ENCODE measurements around the gene DLGAP1.
"Not testable (repeated sequence)": the region's sequence is repeated elsewhere in the genome, so short reads cannot be mapped to it uniquely, and the experiment has no call there.

DLGAP1 gene

DNA sequence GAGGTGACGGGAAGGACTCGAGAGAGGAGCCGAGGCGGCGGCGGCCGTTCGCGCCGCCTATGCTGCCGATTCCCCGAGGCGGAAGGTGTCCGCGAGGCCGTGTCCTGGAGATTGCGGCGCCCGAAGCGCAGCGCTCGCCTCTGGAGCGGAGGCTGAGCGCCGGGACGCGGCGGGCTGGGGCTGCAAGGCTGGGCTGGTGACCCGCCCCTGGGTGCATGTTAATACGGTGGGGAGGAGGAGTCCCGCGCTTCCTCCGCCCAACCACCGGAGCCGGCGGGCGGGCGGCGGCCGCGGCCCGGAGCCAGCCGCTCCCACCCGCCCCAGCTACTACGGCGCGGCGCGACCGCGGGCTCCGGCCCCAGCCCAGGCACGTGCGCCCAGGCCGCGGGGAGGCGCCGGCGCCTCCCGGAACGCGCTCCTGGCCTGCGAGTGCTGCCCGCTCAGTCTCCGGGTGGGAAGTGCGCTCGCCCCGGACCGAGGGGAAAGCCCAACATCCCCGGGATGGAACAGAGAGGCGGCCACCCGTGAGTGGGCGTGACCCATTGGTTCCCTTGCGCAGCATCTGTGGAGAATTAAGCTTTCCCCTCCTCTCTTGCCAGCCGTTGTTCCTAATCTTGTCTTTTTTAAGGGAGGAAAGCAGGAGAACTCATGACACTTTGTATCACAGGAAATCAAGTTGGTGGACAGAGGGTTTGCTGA, at the start of gene DLGAP1:
DLGAP1 (minus strand) TSS at position 195 of the 699 bp plus-strand sequence.
- DNase-seq: no peak

DNA sequence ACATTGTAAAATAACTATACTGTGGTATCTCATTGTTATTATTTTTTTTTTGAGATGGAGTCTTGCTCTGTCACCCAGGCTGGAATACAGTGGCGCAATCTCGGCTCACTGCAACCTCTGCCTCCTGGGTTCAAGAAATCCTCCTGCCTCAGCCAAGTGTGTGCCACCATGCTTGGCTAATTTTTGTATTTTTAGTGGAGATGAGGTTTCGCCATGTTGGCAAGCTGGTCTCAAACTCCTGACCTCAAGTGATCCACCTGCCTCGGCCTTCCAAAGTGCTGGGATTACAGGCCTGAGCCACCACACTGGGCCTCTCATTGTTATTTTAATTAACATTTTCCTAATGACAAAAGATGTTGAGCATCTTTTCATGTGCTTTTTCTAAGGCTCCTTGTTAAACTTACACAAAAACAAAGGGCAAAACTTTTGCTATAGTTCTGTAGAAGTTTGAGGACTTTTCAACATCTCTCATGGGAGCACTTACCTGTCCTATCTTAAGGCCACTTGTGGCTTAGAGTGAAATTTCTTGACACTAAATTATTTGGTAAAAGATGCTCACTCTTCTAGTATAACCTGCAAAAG, 39.7 kb upstream of the DLGAP1 start:
- not testable (repeated sequence) for DNase-seq

DNA sequence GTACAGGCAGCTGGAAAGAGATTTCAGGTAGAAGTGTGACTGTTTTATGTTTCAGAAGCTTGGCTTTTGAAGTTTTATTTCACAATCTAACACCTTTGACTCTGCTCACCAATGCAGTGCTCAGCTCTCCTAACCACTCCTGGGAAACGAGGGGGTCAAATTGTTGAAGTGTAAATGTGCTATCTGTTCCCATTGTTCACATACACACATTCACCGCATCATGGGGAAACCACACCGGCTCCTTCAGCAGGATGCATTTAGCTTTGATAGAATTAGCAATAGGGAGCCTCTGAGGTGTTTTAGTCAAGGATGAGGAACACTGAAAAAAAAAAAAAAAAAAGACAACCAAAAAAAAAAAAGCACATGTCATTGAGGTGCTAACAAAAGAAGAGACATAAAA, 13.4 kb upstream of the DLGAP1 start:
- no peak for DNase-seq

DNA sequence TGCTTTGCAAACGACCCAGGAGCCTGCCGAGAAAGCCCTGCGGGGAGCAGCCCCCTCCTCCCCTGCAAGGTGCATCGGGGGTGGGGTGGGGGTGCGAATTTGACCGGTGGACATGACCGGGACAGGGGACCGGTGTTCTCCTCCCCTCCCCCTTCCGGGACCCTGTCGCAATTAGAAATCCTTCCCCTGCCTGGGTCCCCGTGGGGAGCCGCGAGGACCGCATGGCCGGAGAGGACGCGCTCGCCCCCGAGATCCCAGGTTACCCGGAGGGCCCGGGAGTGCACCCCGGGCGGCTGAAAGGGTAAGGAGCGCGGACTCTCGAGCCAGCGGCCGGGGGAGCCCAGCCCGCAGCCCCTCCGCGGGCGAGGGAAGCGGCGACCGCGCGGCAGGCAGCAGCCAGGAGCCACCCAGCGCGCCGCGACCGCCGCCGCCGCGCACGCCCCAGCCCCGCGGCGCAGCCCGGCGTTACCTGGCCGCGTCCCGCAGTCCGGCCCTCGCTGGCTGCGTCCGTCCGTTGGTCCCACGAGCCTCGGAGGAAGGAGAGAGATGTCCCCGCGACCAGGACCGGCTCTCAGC, 482 bp downstream of the DLGAP1 start:
- no peak for DNase-seq

DNA sequence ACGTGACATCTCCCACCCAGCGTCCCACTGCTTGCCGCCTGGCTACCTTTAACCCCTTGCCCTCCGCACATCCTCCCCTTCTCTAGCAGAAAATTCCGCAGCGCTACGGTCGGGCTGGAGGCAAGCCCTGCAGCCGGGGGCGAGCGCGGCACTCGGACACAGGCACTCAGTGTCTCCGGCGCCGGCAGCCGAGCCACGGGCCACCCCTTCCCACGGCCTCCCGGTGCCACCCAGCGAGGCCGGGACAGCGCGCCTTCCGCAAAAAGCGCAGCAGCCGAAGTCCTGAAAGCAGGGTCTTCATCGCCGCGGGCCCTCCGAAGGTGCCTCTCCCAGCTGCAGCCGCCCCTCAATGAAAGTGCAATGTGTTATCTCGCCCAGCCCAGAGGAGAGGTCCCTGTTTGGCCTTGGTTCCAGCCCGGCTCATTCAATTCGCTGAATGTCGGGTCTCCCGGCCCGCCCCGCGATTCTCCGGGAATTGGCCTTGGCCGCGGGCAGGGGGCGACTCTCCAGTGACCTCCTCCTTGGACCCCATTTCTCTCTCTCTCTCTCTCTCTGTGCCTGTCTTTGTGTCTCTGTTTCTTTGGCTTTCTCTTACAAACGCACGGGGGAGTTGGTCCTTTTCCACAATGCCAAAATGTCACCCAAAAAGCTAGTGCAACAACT, 1.1 kb downstream of the DLGAP1 start:
- DNase-seq: no peak

DNA sequence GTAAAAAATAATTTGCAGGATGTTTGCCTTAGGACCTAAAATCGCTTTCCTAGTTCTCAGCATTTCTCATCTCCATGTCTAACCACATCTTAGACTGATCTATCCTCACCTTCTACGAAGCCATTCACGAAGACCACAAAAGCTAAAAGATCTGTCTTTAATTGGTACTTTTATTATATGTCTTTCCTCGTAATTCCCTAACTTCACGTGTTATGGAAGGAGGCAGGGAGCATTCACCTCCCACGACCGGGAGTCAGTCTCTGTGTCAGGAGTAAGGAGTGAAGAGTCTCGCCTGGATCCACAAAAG, 1.6 kb downstream of the DLGAP1 start:
- no peak for DNase-seq

DNA sequence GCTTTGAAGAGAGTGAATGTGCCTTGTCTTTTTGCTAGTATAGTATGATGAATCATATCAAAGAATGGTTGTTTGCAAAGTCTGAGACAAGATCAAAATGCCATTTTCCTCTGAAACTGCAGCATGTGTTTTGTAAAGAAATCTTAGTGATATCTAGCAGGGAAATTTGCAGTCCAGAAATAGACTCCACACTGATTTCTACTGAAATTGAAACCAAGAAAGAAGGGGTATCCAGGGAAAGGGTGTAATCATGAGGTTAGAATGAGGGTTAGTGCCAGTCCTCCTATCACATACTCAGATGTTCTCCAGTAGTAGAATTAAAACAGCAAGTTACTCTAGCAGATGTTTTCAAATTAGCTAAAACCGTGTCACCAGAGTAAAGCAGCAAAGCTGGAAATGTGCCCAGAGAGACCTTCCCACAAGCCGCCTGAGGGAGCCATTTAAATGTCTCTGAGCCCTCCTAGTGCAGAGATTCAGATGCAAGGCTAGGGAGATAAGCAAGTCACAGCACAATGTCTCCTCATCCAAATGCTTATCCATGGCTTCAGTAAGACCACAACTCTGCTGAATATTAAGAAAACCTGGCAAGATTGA, 4.9 kb downstream of the DLGAP1 start:
- no peak for DNase-seq

DNA sequence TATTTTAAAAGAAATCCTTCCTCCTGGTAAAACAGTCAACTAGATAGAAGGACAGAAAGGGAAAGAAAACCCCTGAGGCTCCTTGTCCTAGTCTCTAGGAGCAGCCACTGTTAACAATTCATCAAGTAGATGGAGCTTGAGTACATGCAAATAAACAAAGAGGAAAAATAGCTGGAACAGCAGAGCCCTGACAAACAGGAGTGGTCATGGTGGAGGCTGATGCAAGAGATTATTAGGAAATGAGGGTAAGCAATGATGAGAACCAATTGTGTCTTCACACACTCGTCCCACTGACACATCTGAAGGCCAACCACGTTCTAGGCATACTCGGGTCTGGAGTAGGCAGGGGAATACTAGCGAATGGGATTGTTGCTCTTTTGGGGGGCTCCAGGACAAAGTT, 9.2 kb downstream of the DLGAP1 start:
- no peak for DNase-seq

DNA sequence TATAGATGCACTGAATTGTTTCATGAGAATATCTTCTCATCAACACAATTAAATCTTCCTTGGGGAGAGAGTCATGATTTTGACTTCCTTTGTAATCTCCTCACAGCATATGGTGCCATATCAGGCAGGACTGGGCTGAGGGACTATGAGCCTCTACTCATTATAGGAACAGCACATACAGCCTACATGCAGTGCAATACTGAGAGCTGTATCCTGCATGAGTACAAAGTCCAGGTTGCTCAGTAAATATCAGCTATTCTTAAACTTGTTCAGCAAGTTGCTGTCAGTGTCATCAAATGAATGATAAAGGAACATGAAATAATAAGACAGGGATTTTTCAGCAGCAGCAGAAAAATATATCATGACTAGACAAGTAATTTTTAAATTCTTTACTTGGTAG, 10.8 kb downstream of the DLGAP1 start:
- DNase-seq: no peak

DNA sequence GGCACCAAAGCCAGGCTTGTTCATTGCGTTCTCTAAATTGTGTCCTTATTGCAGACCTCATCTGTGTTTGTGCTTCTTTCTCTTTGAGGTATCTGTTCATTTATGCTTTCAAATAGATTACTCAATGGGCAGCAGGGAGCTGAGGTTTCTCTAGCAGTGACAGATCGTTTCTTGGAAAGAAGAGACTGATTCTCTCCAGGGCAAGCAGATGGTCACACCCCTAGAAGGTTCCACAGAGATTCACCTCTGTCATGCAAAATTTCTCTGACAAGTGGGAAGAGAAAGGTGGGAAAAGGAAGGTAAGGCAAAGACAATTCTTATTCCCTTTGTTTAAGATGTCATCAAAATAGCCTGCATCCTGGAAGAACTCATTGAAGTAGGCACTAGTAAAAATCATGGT, 14.0 kb downstream of the DLGAP1 start:
- no peak for DNase-seq

DNA sequence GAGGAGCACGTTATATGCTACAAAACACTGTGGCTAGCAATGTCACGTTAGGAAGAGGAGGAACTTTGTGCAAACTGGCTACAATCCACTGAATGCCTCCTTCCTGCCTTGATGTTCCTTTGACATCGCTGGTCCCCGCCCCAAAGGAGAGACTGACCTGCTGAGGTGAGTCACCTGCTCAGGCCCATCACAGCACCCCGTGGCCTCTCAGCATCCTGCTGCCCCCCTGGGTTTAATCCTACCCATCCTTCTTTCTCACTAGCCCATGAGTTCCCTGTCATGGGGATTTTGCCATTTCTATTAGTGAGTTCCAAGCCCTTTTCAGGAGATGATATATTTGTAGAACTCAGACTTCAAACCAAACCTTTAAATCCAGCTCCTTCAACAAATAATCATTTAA, 16.2 kb downstream of the DLGAP1 start:
- no peak for DNase-seq

DNA sequence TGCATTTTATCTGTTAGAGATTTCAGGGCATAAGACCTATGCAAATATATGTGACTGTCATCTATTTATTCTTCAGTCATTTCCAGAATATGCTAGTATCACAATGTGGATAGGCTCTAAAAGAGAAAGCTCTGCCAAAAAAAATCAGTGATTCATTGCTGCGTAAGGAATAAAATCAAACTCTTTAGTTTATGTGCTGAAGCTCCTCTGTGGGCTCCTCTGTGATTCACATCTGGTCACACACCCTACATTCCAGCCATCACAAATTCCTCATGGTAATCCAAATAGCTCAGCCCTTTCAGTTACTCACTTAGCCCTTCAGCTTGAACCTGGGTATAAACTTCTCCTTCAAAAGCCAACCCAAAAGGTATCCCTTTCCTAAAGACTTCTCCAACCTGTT, 21.4 kb downstream of the DLGAP1 start:
- no peak for DNase-seq

DNA sequence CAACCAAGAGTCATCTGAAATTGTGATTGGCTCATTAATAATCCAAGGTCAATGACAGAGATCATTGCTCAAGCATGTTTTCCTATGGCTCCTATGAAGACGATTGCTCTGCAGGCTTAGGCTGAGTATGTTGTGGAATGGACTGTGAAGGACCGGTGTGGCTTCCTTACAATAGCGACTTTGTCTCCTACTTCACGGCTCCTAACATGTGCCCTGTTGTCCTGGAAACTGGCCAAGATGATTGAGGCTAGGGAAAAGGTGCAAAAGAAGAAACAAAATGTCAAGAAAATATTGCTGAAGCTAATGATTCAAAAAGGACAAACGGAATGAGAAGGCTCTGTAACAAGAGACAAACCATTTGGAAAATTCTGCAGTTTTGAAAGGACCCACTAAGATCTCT, 24.3 kb downstream of the DLGAP1 start:
- DNase-seq: no peak

DNA sequence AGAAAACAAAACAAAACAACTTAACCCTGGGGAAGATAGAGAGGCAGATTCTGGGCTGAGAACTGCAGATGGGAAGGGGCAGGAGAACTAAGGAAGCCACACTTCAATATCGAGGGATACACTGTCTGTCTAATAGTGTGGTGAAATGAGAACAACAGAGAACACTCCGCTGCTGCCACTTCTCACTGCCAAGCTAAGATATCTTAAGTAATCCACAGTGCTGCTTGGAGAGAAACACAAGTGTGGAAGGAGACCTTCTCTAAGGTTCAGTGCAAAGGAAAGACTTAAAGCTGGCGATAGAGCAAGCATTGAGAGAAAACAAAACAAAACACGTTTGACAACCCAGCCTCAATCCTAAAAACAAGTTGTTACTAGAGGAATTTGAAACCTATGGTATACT, 37.4 kb downstream of the DLGAP1 start:
- DNase-seq: no peak

DNA sequence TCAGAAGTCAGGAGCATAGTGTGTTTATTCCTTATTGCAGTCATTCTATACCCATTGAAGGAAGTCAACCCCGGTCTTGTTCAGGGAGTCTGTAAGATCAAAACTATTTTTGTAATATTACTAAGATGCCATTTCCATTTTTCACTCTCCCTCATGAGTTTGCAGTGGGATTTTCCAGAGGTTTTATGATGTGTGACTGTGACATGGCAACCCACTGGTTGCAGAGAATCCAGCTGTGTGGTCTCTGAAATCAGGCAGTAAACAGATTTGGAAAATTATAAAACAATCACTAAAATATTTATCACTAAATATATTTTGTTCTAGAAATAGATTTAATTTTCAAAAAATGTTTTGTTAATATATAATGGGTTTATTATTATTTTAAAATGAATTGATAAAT, 38.1 kb downstream of the DLGAP1 start:
- no peak for DNase-seq

DNA sequence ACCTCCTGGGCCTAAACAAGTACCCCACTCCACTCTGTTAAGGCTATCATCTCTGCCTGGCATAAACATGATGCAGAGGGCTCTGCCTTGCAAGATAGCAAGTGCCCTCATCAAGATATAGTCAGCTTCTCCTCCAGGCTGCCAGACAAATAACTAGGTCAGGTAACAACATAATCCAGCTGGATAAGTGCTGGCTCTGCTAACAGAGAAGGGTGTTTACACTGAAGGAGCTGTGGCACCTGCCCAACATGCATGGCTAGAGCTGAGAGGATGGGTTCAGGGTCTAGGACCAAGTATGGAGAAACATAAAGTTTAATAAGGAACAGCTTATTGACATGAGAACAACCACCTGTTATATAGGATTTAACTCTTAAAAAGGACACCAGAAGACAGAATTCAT, 42.8 kb downstream of the DLGAP1 start:
- DNase-seq: no peak

DNA sequence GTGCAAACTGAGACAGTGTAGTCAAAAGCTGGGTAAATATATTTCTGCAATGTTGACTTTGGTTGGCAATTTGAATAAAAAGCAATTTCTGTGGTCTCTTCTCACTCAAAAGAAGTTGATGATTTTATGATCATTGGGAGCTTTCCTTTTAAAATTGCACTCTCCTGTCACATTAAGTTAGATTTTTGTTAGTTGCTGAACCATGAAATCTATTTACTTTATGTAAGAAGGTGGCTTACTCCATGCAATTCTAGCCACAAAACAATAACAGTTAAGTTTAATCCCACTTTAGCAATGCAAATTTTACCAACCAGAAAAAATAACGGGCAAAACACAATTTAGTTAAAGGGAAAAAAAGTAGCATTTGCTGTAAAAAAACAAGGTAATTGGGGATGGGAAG, 48.3 kb downstream of the DLGAP1 start:
- no peak for DNase-seq

DNA sequence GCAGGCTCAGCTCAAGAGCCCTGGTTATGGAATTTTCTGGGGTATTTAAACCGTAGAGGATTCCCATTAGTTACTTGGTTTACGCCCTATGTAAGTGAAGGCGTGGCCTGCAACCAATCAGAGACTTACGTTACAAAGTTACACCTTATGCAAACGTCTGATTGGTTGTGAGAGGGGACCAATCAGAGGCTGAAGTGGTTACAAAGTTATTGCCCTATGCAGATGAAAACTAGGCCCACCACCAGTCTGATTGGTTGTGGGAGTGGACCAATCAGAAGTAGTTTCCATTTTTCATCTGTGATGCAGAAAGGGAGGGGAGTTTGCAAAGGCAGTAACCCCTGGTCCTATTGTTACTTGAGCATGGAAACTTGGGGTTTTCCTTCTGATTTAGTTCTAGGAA, 49.1 kb downstream of the DLGAP1 start:
- no peak for DNase-seq

DNA sequence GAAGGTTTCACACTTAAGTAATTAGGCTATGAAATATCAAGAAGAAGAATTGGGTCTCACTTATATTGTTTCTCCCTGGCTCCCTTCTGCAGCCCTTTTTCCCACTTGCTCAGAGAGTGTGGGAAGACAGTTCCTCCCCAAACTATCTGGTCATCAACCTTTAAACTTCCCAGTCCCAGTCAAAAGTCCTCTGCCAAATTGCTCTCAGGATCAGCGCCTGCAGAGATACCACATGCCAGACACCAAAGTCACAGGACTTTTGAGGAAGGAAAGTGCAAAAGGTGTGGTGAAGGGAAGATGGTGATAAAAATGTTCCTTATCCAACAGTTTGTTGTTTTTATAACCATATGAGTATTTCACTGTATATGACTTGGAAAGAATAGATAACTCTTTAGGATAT, 51.3 kb downstream of the DLGAP1 start:
- DNase-seq: no peak

DNA sequence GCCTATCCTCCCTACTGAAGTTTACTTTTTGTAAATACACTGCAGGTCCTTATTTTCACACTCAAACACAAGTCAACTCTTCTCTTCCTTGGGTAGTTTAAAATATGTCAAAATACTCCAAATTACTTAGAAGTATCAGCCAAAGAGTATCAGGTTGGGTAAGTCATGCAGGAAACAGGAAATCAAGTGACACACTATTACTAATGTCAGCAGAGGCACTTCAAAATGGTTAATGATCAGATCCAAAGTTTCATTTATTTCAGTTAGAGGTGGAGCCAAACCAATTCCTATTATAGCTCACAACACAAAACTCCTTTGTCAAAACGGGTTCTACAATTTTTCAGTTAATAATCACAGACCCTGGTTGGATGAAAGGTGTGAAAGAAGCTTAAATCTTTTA, 54.2 kb downstream of the DLGAP1 start:
- no peak for DNase-seq

DNA sequence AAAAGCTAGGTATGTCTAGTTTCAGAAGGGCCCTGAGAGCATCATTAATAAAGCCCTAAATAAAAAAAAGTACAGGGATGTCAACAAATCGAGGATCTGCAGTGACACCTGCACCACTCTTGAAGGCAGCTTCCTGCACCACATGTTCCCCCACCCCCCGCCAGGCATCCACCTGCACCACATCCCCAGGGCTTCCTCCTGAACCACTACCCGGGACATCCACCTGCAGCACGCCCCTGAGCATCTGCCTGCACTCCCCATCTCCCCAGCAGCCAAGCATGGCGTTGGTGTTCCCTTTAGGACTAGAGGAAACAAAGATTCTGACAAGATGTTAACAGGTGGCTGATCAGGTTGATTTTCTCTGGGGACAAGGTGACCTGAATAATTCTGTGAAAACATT, 55.2 kb downstream of the DLGAP1 start:
- DNase-seq: no peak

DNA sequence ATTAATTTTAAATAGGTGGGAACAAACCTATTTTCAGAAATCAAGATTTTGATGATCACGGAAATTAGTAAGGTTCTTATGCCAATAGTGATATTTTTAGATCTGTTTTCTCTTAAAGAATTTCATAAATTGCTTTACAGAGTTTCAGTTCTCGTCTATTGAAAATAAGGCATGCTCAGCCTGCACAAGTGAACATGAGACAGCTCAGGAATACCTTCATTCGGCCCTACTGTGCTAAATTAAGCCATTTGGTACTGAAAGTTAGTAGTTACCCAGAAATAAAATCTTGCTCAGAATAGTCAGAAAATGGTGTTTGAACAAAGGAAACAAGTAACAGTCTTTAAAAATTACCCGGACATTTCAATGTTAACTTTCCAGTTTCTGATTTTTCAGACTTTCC, 60.4 kb downstream of the DLGAP1 start:
- DNase-seq: no peak

DNA sequence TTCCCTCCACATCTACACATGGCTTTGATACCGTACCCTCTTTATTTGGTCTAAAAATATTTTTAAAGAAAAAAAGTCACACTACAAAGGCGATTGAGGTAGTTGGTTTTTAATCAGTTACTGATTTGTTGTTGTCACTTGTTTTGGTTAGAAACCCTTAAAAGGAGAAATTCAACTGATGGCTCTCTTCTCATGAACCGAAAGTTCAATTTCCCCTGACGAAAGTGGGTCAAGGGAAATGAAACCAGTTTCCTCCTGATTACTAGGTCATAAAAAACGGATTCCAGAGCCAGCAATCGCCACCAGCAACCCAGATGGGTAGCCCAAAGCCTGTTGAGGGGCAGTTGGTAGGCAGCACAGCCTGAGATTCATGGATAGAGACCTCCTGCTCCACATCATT, 63.2 kb downstream of the DLGAP1 start:
- no peak for DNase-seq

DNA sequence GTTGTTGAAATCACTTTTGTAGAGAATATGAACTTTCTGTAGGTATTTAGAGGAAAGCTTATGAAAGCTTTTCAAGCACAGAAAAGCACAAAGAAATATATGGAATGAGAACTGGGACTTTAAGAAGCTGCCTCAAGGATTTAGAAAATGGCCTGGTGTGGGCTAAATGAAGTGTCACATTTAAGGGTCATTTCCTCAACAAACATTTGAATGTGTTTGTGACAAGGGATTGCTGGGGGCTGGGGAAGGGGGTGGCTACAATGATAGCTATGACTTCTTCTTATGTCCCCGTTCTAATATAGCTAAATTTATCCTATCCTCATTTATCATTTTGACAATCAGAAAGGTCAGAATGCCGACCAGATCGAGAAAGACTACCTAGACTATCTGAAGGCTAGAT, 69.2 kb downstream of the DLGAP1 start:
- no peak for DNase-seq

All from GF-D8 (cell line).